Kasumi-1 (cell line): ENCODE results near the gene DNAJB1.
"Not testable (repeated sequence)": the region's sequence is repeated elsewhere in the genome, so short reads cannot be mapped to it uniquely, and the experiment has no call there.

Experiments used
- DNase-seq, 2 experiments: peaks; one replicate each; lab custom pipeline; 2025; lab: John Stamatoyannopoulos, UW

Gene DNAJB1

DNA sequence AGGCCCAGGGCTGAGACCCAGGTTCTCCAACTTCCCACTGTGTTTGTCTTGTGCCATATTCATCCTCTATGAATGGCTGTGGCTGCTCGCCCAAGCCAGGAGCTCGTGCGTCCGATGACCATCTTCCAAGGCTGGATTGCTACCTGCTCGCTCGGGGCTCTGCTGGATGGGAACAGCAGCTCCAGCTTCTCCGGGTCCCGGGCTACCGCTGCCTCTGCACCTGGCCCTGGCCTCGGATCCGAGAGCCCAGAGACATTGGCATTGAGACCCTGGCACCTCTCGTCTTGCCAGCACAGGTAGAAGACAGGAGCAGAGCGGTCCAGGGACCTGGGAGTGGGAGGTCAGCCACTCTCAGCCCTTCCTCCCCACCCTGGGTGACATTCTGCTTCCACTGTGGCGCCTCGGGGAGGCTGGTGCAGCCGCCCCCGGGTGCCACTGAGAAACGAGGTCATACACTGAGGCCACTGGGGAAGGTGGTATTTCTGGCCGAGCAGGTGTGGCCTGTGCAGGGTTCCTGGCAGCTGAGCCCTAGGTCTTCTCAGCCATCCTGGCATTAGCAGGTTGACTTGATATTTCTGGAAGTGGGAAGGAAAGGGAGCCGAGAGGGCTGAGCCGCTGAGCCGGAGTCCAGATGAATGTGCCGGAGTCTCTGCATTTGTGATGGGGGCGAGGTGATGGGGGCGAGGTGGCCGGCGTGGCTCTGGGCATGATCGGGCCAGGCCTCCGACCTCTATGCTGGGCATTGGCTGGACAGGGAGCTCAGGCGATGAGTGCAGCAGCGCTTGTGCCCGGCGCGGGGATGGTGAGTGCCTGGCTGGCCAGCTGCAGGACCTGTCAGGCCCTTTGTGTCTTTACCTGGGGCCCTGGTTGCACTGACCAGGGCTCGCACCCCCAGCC is 35.1 kb upstream of the DNAJB1 start:
- DNase-seq = no peak

DNA sequence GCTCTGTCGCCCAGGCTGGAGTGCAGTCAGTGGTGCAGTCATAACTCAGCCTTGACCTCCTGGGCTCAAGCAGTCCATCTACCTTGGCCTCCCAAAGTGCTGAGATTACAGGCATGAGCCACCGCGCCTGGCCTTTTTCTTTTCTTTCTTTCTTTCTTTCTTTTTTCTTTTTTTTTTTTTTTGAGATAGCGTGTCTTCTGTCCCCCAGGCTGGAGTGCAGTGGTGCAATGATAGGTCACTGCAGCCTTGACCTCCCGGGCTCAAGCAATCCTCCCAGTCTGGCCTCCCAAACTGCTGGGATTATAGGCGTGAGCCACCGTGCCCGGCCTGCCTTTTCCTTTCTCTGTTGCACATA is 33.8 kb upstream of the DNAJB1 start:
- not testable (repeated sequence) for DNase-seq

DNA sequence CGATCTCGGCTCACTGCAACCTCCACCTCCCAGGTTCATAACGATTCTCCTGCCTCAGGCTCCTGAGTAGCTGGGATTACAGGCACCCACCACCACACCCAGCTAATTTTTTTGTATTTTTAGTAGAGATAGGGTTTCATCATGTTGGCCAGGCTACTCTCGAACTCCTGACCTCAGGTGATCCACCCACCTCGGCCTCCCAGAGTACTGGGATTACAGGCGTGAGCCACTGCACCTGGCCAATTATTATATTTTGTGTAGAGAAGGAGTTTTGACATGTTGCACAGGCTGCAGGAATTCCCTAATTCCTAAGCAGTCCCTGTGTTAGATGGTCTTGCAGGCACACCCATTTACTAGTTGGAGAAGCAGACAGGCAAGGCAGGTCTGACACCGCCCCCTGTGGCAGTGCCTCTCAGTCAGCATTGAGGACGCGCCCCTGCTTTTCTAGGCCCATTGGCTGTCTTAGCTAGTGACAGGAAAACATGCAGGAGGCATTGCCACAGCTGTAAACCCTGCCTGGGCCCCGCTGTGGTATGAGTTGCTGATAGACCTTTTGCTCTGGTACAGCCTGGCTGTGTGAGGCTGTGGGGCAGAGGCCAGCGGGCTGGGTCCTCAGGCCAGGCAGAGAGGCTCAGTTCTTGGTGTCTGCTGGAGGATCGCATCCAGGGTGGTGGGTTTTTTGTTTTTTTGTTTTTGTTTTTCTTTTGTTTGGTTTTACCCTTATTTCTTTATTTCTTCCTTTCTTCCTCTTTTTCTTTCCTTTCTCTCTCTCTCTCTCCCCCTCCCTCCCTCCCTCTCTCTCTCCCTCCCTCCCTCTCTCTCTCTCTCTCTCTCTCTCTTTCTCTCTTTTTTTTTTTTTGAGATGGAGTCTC is 33.2 kb upstream of the DNAJB1 start:
- DNase-seq = peak; percentile 96 to 97

DNA sequence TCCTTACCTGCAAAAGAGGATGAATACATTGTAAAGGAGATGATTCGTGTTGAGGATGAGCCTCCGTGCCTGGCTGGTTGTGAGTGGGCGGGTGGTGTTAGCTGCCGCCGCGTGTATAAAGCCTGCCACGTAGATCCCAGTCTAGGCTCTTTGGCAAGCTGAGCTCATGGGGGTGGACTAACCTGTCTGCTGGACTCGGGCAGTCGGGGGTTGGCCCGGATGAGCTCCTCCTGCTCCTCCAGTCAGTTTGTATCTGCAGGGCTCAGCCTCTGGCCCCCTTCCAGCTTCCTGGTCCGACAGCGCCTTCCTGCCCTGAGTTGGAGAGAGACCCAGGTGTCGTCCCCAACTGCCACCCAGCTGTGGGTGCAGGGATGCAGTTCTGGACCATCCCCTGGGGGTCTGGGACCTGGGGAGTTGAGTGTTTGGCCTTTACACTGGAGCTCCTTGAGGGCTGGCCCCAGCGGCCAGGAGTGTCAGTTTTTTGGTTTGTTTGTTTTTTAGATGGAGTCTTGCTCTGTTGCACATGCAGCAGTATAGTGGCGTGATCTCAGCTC is 32.1 kb upstream of the DNAJB1 start:
- no peak for DNase-seq

DNA sequence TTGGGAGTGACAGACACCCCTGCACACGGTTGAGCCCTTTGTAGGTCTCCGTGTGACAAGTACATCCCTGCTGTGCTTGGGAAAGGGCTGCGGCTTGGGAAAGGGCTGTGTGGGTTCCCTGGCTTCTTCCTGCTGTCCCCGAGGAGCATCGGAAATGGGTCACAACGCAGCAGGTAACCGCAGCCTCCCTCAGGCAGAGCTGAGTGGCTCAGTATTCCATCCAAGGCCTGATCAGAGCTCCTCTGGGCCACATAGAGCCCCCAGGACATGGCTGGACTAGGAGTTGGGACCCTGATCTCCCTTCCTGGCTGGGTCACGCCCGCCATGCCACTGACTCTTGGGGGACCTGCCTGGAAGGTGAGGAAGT is 27.5 kb upstream of the DNAJB1 start:
- DNase-seq = no peak

DNA sequence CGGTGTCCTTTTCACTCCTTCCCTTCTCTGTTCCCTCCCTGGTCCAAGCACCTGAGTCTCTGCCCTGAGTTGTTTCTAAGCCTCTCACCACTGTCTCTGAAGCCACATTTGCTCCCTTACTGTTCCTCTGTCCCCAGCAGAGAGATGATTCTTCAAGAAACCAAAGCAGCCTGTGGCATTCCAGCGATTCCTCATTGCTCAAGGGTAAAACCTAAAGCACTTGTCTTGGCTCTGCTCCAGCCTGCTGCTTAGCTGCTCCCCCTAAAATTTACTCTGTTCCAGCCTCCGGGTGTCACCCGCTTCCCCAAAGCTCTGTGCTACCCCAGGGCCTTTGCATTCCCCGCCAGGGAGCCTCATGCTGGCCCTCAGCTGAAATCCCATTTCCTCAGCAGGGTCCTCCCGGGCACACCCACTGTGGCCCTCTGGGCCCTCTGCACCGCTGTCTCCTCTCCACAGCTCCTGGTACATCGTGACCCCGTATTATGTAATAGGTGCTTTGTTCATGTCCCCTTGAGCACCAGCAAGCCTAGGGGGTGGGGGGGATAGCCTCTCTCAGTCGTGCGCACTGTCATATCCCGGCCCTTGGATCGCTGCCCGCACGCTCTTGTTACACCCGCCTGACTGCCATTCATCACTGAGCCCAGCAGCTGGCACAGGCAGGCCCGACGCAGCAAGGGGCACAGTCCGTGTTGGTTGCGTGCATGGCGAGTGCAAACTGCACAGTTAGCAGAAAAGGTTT is 26.9 kb upstream of the DNAJB1 start:
- DNase-seq = no peak

DNA sequence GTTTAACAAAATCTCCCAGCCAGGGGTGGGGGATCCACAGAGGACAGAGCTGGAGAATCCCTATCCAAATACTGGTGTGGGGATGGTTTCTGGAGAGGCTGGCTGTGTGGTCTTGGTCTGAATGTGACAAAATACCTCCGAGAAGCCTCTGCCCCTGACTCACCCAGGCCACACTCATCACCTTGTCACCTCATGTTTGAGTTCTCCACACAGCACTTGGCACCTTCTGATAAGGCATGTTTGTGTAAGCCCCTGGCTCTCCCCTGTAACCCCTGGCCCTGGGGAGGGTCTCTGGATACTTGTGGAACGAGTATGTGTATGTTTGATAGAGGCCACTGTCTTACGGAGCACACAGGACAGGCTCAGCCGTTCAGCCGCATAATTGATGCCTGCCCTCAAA is 25.9 kb upstream of the DNAJB1 start:
- DNase-seq = no peak

DNA sequence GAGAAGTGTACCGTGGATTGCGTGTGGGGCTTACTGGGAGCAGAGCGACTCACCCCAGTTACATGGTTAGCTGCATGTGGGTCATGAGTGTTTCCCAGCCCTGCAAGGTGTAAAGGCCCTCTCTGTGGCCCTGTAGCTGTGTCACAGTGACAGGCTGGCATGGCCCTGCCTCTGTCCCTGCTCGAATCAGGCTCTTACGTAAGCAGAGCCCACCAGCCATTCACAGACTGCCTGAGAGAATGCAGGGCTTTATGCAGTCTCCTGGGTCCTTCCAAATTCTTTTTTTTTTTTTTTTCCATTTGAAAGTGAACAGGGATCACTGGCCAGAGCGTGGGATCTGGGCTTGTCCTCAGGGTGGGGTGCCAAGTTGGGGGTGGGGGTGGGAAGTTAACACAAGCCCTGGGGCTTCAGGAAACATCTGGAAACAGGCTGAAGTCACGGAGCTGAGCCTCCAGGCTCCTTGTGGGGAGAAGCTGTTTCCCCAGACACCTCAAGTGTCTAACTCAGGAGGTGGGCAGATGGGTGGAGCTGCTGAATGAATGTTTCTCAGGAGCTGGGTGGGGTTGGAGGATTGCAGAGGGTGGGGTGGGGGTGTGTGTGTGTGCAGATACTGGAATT is 24.6 kb upstream of the DNAJB1 start:
- peak; percentile 64 to 65 for DNase-seq

DNA sequence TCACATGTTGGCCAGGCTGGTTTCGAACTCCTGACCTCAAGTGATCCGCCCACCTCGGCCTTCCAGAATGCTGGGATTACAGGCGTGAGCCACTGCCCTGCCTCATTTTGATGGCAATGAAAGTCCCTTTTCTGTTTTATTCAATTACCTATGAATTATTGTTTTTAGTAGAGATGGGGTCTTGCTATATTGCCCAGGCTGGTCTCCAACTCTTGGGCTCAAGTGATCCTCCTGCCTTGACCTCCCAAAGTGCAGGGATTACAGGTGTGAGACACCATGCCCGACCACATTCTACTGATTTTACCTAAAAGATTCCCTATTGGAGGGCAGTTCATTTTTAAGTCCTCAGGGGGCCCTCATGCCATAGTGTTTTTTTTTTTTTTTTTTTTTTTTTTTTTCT is 23.8 kb upstream of the DNAJB1 start:
- not testable (repeated sequence) for DNase-seq

DNA sequence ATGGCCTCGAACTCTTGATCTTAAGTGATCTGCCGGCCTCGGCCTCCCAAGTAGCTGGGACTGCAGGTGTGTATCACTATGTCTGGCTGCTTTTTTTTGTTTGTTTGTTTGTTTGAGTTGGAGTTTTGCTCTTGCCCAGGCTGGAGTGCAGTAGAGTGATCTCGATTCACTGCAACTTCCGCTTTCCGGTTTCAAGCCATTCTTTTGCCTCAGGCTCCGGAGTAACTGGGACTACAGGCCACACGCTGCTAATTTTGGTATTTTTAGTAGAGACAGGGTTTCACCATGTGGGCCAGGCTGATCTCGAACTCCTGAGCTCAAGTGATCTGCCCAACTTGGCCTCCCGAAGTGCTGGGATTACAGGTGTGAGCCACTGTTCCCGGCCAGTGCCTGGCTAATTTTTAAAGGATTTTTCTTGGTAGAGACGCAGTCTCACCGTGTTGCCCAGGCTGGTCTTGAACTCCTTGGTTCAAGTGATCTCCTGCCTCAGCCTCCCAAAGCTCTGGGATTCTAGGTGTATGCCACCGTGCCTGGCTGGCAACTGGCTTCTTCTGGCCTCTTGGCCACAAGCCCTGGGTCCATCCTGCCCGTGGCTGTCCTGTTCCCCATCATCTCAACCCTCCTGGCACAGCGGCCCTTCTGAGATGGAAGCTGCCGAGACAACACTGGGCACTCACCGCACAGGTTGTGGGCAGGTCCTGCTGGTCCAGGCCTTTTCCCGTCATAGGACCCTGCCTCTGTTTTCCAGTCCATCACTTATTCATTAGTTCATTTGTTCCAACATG is 22.7 kb upstream of the DNAJB1 start:
- peak; percentile 27 to 55 for DNase-seq

DNA sequence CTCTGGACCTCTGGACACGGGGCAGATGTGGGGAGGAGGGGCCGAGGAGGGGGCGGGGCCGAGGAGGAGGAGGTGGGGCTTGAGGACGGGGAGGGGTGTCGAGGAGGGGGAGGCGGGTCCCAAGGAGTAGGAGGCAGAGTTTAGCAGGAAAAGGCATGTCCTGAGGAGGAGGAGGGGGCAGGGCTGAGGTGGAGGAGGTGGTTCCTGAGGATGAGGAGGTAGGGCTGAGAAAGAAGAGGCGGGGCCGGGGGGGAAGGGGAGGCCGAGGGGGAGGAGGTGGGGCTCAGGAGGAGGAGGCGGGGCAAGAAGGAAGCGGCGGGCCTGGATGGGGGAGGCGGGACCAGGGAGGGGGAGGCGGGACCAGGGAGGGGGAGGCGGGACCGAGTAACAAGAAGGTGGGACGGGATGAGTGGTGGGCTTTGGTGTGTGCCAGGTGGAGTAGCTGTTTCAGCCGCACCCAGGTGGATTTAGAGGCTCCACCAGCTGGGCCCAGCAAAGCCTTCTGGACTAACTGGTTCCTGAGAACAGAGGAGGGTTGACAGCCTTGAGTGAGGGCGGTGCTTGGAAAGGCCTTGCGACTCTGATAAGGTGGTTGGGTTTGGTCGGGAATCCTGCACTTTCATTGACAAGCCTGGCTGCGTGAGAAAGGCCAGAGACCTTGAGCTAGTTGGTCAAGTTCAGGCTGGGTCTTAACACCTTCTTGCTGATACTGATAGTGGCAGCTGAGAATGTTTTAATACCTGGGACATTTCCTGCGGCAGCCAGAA is 18.9 kb upstream of the DNAJB1 start:
- peak; percentile 24 to 40 for DNase-seq

DNA sequence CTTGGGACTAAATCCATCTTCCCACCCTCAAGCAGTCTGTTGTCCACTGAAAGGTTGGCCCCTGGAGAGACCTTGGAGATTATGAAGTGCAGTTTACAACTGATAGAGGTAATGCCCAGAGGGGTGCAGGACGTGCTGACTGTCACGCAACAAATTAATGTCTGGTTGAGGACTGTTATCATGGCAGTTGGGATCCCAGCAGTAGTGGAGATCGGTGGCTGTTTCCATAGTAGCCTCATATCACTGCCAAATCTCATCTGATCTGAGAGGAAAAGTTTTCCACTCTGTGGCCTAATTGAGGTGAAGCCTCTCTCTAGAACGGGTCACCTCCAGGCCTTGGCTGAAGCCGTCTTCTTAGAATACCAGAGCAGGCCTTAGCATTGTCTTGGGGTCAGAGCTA is 15.3 kb upstream of the DNAJB1 start:
- DNase-seq = no peak

DNA sequence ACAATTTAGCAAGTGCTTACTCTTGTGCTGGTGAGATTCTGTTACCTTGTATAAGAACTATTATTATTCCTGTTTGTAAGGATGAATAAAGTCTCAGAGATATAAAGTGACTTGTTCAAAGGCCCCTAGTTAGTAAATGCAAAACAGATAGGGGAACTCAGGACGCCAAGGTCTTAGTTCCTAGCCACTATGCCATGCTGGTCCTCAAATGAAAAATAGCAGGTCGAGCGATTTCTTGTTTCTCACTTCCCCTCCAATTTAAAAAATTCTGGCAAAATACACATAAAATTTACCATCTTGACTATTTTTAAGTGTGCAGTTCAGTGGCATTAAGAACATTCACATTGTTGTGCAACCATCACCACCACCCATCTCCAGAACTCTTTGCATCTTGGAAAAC is 12.3 kb upstream of the DNAJB1 start:
- DNase-seq = no peak

DNA sequence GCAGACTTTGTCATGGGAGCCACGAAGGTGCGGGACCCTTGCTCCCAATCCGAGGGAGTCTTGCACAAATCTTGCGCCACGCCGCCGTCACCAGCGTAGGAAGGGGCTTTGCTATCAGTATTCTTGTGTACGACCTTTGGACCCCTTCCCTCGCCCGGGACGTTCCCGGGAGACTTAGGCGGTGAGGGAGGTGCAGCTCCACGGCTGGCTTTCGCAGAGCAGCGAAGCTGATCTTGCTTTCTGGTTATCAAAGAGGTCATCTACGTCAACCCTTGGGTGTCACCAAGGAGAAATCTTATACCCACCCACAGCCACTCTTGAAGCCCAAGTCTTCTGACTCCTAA is 11.8 kb upstream of the DNAJB1 start:
- peak; percentile 49 to 61 for DNase-seq

DNA sequence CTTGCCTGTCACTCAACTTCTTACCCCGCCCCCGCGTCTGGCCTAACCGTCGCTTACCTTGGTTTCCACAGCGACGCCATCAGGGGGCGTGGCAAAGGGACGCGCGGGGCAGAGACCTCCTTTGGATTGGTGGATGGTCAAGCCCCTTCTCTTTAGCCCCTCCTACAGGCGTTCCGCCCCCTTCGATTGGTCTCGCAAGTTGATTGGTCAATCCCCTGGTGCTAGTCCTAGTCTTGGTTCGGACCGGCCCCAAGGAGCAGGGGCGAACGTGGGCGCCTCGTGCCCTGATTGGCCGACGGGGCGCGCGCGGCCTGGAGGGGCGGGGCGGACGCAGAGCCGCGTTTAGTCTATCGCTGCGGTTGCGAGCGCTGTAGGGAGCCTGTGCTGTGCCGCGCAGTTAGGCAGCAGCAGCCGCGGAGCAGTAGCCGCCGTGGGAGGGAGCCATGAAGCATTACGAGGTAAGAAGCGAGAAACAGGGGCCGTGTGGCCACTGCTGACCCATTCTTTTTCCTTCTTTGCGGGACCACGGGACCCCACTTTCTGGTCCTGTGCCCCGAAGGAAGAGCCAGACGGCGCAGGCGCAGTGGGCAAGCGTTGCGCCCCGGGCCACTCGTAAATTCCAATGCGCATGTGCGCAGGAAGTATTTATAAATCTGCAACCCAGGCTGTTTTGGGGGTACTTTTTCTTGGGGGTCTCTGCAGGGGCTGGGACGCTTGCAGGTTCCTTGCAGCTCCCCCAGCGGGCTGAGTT is 11.2 kb upstream of the DNAJB1 start, which contains the start of gene TECR:
Gene TECR (plus strand): TSS at position 341 of the 751 bp plus-strand sequence. CDS start 103 bp downstream, at position 444.
- peak; percentile 99 for DNase-seq

DNA sequence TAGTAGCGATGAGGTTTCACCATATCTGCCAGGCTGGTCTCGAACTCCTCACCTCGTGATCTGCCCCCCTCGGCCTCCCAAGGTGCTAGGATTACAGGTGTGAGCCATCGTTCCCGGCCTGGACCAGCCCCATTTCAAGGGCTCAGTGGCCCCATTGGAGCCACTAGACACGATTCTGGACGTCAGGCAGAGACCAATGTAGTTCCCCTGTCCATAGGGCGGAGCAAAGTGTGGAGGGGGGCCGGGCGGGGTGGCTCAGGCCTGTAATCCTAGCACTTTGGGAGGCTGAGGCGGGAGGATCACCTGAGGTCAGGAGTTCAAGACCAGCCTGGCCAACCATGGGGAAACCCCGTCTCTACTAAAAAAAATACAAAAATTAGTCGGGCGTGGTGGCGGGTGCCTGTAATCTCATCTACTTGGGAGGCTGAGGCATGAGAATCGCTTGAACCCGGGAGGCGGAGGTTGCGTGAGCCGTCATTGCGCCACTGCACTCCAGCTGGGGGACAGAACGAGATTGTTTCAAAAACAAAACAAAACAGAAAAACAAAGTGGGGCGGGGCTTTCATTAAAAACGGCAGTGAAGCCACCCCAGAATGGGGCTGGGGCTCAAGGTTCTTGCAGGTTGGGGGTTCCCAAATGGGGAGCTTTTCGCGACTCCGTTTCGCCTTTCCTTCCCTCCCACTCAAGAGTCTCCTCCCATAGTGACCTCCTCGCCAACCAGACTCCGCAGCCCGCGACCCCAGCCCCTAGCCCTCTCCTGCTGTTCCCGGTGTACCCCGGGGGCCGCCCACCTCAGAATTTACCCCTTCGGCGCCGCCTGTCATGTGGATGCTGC is 10.4 kb upstream of the DNAJB1 start:
- DNase-seq = no peak

DNA sequence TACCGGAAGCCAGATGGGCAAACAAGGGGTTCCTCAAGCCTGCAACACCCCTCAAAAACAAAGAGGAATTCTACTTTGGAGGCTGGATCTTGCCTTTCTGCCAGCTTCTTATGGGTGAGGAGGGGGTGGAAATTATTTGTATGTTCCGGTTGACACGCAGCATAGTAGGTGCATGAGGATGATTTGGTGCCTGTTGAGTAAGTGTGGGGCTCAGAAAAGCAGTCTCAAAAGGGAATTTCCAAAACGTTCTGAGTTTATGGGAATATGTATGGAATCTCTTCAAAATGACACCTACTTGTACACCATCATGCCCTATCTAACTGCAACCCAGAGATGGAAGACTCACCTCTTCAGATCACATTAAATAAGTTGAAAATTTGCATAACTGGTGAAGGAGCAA is 8.2 kb upstream of the DNAJB1 start:
- DNase-seq = no peak

DNA sequence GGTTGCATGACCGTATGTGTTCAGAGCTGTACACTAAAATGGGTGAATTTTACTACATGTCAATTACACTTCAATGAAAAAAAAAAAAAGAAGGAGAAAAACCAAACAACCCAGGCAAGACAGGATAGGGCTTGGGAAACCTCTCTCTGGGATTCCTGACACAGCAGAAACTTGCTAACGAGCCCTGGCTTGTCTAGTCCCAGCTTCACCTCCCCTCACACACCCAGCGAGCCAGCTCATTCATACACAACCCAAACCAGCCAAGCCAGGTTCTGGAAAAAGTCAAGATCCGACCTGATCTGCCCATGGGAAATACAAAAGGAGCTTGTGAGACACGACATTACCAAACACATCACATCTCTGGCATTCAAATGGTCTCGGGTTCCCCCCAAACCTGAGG is 7.5 kb upstream of the DNAJB1 start:
- DNase-seq = no peak
